Cardiac fibroblast (primary cell): Measurements from ENCODE around the gene PPIL3.
"Not testable (repeated sequence)": the region's sequence is repeated elsewhere in the genome, so short reads cannot be mapped to it uniquely, and the experiment has no call there.

ENCODE experiments used
- DNase-seq, 2 donors: peaks; one replicate each; pipeline versions ENCODE4 v3.0.0 to v3.0.0-alpha.2; 2010; ENCODE audit warnings: low read depth in 2 of 2
- H3K4me3 ChIP-seq, 2 donors: replicated peaks in 1 of 2; 1 replicate in 1 of 2; 2 replicates in 1 of 2; pipeline ENCODE4 v1.5.1; 2011; ENCODE audit warnings: low read depth in 2 of 2, low read length in 2 of 2, mild to moderate bottlenecking in 2 of 2, moderate library complexity in 1 of 2
- CTCF ChIP-seq: IDR thresholded peaks from one replicate; pipeline ENCODE4 v1.5.1; 2011; ENCODE audit warnings: low read depth, mild to moderate bottlenecking, low read length, inconsistent platforms

PPIL3 gene

GRCh38 chr2:200905618-200906296 lies 16.9 kb upstream of the PPIL3 start:
- H3K4me3 ChIP-seq, result no peak overlapping the region
- peak; percentile 73 for TF ChIP-seq CTCF
- peak; percentile 82 to 84 for DNase-seq

GRCh38 chr2:200901459-200902072 lies 12.7 kb upstream of the PPIL3 start:
- peak; percentile 93 to 95 for DNase-seq
- TF ChIP-seq CTCF, result peak; percentile 86
- H3K4me3 ChIP-seq, result no peak overlapping the region

GRCh38 chr2:200899482-200899881 lies 10.6 kb upstream of the PPIL3 start:
- no peak for TF ChIP-seq CTCF
- no peak for DNase-seq
- no peak overlapping the region for H3K4me3 ChIP-seq

DNA sequence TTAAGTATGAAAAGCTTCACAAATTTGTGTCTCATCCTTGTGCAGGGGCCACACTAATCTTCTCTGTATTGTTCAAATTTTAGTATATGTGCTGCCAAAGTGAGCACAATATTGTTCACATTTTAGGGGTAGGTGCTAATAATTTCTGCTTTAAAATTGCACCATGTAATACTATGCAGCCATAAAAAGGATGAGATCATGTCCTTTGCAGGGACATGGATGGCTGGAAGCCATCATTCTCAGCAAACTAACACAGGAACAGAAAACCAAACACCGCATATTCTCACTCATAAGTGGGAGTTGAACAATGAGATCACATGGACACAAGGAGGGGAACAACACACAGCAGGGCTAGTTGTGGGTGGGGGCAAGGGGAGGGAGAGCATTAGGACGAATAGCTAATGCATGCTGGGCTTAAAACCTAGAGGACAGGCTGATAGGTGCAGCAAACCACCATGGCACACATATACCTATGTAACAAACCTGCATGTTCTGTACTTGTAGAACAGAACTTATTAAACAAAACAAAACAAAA lies 7.1 kb downstream of the PPIL3 start:
- DNase-seq, H3K4me3 ChIP-seq: not testable (repeated sequence)

- H3K4me3 ChIP-seq, result no peak overlapping the region
- TF ChIP-seq CTCF, result no peak
- no peak for DNase-seq
These were observed 10.5 kb downstream of the PPIL3 start for GRCh38 chr2:200878289-200878880.

DNA sequence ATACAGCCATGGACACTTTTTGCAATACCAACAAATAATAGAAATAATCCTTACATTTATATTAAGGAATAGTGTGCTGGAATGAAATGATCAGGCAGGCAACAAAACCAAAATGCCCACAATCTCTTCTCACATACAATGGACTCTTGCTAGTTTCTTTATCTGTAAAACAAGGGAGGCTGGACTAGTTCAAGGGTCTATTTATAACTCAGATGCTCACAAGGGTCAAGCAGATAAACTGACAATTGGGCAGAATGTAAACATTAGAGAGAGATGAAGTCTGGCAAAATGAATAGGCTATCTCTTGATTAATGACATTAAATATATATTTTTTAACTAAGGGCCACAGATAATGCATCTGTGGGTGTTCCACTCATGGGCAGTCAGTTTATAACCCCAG lies 11.4 kb downstream of the PPIL3 start:
- no peak for DNase-seq
- TF ChIP-seq CTCF, result no peak
- no peak overlapping the region for H3K4me3 ChIP-seq

DNA sequence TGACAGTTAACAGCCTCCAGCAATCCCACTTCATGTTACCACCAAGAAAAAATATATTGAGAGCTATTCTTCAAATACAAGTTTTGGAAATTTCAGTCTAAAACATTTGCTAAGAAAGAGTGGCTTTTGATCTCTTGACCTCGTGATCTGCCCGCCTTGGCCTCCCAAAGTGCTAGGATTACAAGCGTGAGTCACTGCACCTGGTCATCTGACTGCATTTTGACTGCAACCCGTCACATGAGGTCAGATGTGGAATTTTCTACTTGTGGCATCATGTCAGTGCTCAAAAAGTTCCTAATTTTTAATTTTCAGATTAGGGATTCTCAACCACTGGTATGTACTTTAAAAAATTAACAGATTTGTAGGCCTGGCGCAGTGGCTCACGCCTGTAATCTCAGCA lies 15.3 kb downstream of the PPIL3 start:
- DNase-seq, result no peak
- no peak overlapping the region for H3K4me3 ChIP-seq
- TF ChIP-seq CTCF, result no peak
